NCI-H187 (cell line): Measurements from ENCODE around the gene ATCAY.
A peak's percentile ranks its signal among the peaks of the same experiment; 100 is the strongest.

ENCODE experiments used
- DNase-seq, 2 experiments: peaks; one replicate each; lab custom pipeline; 2025; lab: John Stamatoyannopoulos, UW

Gene ATCAY

GRCh38 chr19:3970313-3970807 lies 89.9 kb downstream of the ATCAY start:
- no peak for DNase-seq

- DNase-seq = peak; percentile 94 to 99
Measured at GRCh38 chr19:3970808-3971598, 90.5 kb downstream of the ATCAY start, which contains the start of gene DAPK3. Gene DAPK3, minus strand, starts transcription at chr19:3971099. Its CDS starts 1,364 bp downstream, at chr19:3969735.

GRCh38 chr19:3975144-3975543 lies 94.7 kb downstream of the ATCAY start:
- no peak for DNase-seq

- no peak for DNase-seq
Measured at GRCh38 chr19:3975637-3976087, 95.2 kb downstream of the ATCAY start.

- DNase-seq = no peak
Measured at GRCh38 chr19:3976495-3977241, 96.2 kb downstream of the ATCAY start.
